D721Med (cell line): Measurements from ENCODE around the gene PTPRCAP.

ENCODE experiments used
- DNase-seq: peaks from one replicate; pipeline ENCODE4 v3.0.0; 2011; ENCODE audit warnings: low spot score; ENCODE audit not compliant: insufficient read length
- FAIRE-seq: peaks from 2 replicates; lab custom pipeline; 2011; peaks lifted over from hg19 to GRCh38; lab: Jason Lieb, UNC
- CTCF ChIP-seq: IDR thresholded peaks from 2 replicates; pipeline ENCODE4 v1.5.1; 2012; ENCODE audit warnings: mild to moderate bottlenecking, control low read depth; ENCODE audit not compliant: insufficient read depth; ENCODE audit errors: missing control alignments

Gene PTPRCAP

GRCh38 chr11:67438158-67438902, 848 bp upstream of the PTPRCAP start:
- no peak for TF ChIP-seq CTCF
- no peak for FAIRE-seq
- no peak for DNase-seq

GRCh38 chr11:67437809-67438157, 301 bp upstream of the PTPRCAP start:
- TF ChIP-seq CTCF: no peak
- no peak for FAIRE-seq

GRCh38 chr11:67436459-67437081, 912 bp downstream of the PTPRCAP start:
- no peak for TF ChIP-seq CTCF
- FAIRE-seq (no peak), DNase-seq (no peak)

More at GRCh38 chr11:67437809-67438157, 301 bp upstream of the PTPRCAP start:
- no peak for DNase-seq

GRCh38 chr11:67435727-67436458, 1.6 kb downstream of the PTPRCAP start:
- no peak for DNase-seq
- FAIRE-seq: no peak
- no peak for TF ChIP-seq CTCF

- FAIRE-seq (no peak), DNase-seq (no peak)
- no peak for TF ChIP-seq CTCF
These were observed 2.3 kb downstream of the PTPRCAP start for GRCh38 chr11:67435031-67435726.

- FAIRE-seq: no peak
- no peak for DNase-seq
- TF ChIP-seq CTCF: no peak
These were observed 3.0 kb downstream of the PTPRCAP start for GRCh38 chr11:67434395-67434881.
